ENCODE data around the gene B4GALT5.

Gene B4GALT5

GRCh38 chr20:49601153-49601924 lies 112.3 kb downstream of the B4GALT5 start:
- no peak for DNase-seq

GRCh38 chr20:49599746-49600113 lies 113.9 kb downstream of the B4GALT5 start:
- no peak for DNase-seq

DNA sequence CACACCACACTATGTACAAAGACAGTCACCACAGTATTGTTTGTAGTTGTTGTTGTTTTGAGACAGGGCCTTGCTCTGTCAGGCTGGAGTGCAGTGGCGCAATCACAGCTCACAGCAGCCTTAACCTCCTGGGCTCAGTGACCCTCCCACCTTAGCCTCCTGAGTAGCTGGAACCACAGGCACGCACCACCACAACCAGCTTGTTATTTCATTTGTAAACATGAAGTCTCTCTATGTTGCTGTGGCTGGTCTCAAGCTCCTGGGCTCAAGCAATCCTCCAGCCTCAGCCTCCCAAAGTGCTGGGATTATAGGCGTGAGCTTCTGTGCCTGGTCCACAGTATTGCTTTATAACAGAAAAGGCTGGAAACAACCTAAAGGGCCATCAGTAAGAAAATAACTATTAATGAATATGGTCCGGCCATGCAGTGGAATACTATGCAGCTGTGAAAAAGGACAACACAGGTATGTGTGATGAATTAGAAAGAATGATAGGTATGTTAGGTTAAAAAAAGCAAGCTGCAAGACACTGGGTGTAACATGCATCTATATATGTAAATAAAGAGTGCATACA lies 115.8 kb downstream of the B4GALT5 start:
- DNase-seq: no peak

GRCh38 chr20:49595811-49596561 lies 117.7 kb downstream of the B4GALT5 start:
- DNase-seq: no peak

GRCh38 chr20:49595346-49595745 lies 118.3 kb downstream of the B4GALT5 start:
- no peak for DNase-seq

GRCh38 chr20:49594931-49595315 lies 118.8 kb downstream of the B4GALT5 start:
- DNase-seq: no peak

GRCh38 chr20:49594143-49594930 lies 119.3 kb downstream of the B4GALT5 start:
- DNase-seq: no peak

- no peak for DNase-seq
Measured at GRCh38 chr20:49593466-49594142, 120.1 kb downstream of the B4GALT5 start.

DNA sequence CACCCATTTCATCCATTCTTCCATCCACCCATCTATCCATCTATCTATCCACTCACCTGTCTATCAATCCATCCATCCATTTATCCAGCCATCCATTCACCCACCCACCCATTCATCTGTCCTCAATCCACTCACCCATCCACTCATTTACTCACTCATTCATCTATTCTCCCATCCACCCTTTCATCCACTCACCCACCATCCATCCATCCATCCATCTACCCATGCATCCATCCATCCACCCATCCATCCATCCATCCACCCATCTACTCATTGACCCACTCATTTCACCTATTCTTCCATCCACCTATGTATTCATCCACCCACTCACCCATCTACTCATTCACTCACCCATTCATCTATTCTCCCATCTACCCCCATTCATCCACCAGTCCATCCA lies 121.6 kb downstream of the B4GALT5 start:
- no peak for DNase-seq

DNA sequence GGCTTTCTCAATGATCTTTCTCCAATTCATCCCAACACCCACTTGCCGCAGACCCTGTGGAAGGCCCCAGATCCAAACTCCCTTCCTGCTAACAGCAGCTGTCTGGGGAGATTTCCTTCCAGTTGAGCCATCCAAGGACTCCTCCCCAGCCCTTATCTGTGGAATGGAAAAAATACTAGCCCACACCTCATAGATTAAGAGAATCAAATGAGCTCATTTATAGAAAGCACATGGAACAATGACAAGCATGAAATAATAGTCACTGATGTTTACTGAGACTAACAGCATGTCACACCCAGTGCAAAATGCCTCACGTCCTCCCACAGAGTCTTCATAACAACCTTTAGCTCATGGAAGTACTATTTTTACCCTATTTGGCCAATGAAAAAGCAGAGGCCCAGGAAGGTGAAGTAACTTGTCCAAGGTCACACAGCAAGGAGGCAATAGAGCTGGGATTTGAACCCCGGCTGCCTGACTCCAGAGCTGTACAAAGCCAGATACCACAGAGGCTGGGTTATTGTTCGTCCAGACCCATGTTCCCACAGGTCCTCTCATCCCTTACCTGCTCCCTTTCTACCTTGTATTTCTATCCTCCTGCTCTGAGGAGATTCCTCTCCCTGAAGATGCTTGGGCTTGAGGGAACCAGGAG lies 122.3 kb downstream of the B4GALT5 start:
- DNase-seq: no peak

GRCh38 chr20:49590163-49591017 lies 123.3 kb downstream of the B4GALT5 start:
- no peak for DNase-seq

DNA sequence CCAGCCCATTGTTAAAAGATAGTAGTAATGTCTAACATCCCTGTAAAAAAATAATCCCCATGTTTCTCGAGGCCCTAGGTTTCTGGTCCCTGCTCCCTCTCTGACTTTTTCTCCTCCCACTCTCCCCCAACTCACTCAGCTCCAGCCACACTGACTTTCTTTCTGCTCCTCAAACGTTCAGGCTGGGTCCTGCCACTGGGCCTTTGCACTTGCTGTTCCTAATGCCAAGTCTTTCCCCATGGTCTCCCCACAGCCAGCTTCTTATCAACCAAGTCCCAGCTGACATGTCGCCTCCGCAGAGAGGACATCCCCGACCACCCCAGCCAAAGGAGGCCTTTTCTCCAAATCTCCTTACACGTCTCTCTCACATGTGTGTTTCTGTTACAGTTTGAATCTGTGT lies 123.9 kb downstream of the B4GALT5 start:
- no peak for DNase-seq

DNA sequence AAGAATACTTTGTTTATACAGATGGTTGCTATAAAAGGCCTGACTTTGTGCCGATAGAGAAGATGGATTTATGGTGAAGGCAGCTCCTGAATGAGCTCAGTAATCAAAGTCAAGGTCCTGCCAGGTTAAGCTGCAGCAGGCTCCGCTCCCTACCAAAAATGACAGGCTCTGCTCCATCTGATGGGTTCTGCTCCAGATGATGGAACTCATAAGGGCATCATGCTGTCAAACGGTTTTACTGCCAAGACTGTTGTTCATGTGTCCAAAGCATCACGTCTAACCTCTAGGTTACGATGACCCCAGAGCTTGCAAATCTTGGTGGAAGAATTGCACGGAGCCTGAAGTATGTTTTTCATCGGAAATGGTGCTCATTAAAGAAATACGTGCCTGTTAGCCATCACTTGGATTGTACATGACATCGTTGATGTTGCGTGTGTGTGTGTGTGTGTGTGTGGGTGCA lies 126.5 kb downstream of the B4GALT5 start:
- no peak for DNase-seq

DNA sequence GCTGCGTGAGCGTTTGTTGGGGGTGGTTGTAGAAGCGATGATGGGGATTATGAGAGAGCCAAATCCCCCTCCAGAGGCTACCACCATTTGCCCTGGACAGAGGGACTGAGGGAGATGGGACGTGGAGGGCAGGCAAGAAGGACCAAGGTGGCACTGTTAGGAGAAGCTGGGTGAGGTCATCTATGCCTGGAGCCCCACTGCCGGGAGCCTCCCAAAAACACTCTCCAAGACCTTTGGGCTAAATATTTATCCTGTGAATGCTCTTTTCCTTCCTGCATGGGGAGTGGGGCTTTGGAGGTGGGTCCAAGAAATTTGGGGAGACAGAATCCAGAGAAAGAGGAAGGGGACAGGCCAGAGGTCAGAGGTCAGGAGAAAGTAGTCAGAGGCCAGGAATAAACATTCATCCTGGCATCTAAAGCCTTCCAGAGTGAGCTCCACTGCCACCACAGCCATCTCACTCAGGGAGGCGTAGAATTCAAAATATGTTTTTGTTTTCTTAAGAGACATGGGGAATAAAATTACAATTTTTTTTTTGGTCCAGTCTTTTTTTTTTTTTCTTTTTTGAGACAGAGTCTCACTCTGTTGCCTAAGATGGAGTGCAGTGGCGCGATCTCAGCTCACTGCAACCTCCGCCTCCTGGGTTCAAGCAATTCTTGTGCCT lies 128.0 kb downstream of the B4GALT5 start:
- DNase-seq: no peak

- no peak for DNase-seq
Measured at GRCh38 chr20:49584418-49585382, 129.0 kb downstream of the B4GALT5 start.

- DNase-seq: peak in 1 of 2 experiments; percentile 59
Measured at GRCh38 chr20:49583669-49584417, 129.8 kb downstream of the B4GALT5 start.

DNA sequence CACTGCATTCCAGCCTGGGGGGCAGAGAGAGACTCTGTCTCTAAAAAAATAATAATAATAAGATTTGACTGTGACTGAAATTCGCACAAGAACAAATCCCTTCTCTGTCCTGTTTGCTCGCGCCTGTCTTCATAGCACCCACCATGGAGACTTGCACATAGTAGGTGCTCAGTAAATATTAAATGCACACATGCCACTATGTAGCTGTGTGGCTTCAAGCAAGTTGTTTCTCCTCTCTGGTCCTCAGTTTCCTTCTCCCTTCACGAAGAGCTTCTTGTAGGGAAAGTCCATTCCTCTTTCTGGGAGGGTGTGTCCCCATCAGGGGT lies 130.4 kb downstream of the B4GALT5 start:
- DNase-seq: no peak
